Activated CD8-positive, alpha-beta T cell treated with anti-CD3 and anti-CD28 coated beads for 36 hours (primary cell): ENCODE measurements around the gene SOAT2. TPM values are rescaled to one million over a fixed set of nuclear protein-coding genes. Genes with fewer than 3 reads are reported as not detected.

Experiments
- ATAC-seq: fragments of 200-7000 bp; cut with Tn5 transposase; one replicate; pipeline ENCODE4 v1.10.0; 2021; ENCODE audit warnings: mild to moderate bottlenecking, moderate library complexity
- CTCF ChIA-PET: fragments of 350-600 bp; sonication (Branson Sonifier 250); formaldehyde crosslinking; loops from one replicate; lab custom pipeline; 2021; ENCODE audit warnings: antibody characterized with exemption; lab: Charles Lee
- POLR2A ChIA-PET: fragments of 350-600 bp; sonication (Branson Sonifier 250); formaldehyde crosslinking; loops from one replicate; lab custom pipeline; 2021; ENCODE audit warnings: antibody characterized with exemption; lab: Charles Lee
- DNase-seq: peaks from one replicate; pipeline ENCODE4 v3.0.0-alpha.2; 2020
- H3K27ac Mint-ChIP-seq: one replicate; pipeline ENCODE4 v1.8.0; 2021; ENCODE audit warnings: mild to moderate bottlenecking, mixed read lengths
- H3K27me3 Mint-ChIP-seq: one replicate; pipeline ENCODE4 v1.8.0; 2021; ENCODE audit warnings: mixed read lengths
- H3K36me3 Mint-ChIP-seq: one replicate; pipeline ENCODE4 v1.8.0; 2021; ENCODE audit warnings: low read depth, mixed read lengths
- H3K4me1 Mint-ChIP-seq: one replicate; pipeline ENCODE4 v1.8.0; 2021; ENCODE audit warnings: low read depth, mixed read lengths
- H3K4me3 Mint-ChIP-seq: one replicate; pipeline ENCODE4 v1.8.0; 2021; ENCODE audit warnings: mild to moderate bottlenecking, moderate library complexity, mixed read lengths
- H3K9me3 Mint-ChIP-seq: one replicate; pipeline ENCODE4 v1.8.0; 2021; ENCODE audit warnings: mixed read lengths
- intact Hi-C: fragments of 100-400 bp; cut with micrococcal nuclease; formaldehyde crosslinking; loops from one replicate; pipeline ENCODE4 v1.10.0; 2022
- total RNA-seq, 2 experiments: library from RNA; stranded (reverse); gene quantifications; one replicate each; pipeline ENCODE4 v1.2.3, GENCODE V29; 2021
- TF ChIP-seq, protein P1 (sequence below): fragments of 200-600 bp; IDR thresholded peaks from one replicate; pipeline ENCODE4 v1.8.0; 2022; ENCODE audit warnings: antibody characterized with exemption, mild to moderate bottlenecking

The SOAT2 gene, protein sequence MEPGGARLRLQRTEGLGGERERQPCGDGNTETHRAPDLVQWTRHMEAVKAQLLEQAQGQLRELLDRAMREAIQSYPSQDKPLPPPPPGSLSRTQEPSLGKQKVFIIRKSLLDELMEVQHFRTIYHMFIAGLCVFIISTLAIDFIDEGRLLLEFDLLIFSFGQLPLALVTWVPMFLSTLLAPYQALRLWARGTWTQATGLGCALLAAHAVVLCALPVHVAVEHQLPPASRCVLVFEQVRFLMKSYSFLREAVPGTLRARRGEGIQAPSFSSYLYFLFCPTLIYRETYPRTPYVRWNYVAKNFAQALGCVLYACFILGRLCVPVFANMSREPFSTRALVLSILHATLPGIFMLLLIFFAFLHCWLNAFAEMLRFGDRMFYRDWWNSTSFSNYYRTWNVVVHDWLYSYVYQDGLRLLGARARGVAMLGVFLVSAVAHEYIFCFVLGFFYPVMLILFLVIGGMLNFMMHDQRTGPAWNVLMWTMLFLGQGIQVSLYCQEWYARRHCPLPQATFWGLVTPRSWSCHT
- 1 to 10 TPM; 5.3 to 6.7 TPM for total RNA-seq

DNA sequence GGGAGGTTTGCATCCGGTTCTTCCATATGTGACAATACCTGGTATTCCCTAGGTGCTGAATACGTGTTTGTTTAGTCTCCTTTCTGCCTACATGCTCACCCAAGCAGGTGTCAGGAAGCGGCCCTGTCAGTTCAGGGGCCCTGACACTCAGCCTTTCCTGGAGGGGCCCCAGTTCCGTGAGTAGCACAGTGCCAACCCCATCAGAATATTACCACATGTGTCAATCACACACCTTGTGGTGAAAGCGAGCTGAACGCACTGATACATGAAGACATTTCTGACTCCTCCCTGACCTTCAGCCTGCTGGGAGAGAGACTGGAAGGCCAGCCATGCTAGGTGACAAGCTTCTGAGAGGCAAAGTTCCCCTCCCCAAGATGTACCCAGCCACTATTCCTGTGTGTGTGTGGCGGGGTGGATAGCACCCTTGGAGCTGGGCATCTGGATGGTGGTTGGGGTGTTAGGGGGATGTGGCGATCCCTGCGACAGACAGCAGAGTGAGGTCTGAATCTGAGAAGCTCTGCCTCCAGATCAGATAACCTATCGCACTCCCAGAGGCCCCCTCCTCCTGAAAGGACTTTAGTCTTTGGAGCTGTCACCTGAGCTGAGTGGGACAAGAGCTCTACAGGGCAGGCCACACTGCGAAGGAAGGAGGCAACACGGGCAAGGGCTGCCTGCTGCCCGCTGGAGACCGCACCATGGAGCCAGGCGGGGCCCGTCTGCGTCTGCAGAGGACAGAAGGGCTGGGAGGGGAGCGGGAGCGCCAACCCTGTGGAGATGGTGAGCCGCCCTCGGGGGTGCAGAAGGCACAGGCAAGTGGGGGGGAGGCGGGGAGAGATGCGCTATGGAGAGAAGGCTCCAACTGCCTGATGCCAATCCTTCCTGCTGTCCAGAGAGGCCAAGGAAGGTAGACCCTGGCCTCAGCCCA lies at the start of gene SOAT2:
Gene SOAT2, plus strand, starts transcription at position 604 of the 925 bp plus-strand sequence. Its CDS starts 92 bp downstream, at position 696.
- peak; percentile 89 for DNase-seq
- Mint-ChIP-seq H3K9me3 (no peaks in the 10 kb centered on the region), H3K4me3 (peak within 1 kb of the TSS; percentile 64)

DNA sequence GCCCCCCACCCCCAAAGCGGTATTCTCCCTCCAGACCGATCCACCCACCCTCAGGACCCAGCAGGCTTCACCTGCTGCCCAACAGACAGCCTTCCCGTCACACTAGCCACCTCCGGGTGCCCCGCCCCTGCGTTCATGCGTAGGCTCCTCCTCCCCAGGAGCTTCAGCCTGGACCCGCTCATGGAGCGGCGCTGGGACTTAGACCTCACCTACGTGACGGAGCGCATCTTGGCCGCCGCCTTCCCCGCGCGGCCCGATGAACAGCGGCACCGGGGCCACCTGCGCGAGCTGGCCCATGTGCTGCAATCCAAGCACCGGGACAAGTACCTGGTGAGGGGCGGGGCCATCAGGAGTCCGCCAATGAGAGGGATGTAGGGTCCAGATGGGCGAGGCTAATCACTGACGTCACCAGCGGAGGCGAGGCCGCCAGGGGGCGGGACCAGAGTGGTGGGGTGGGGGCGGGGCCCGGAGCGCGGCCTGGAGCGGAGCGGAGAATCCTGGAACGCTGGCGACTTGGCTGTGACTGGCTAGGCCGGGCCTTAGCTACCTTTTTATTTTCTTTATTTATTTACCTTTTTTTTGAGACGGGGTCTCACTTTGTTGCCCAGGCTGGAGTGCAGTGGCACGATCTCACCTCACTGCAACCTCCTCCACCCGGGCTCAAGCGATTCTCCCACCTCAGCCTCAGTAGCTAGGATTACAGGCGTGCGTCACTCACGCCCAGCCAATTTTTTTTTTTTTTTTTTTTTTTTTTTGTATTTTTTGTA lies 49.0 kb upstream of the SOAT2 start:
- peak overlapping the region; percentile 90 for H3K27ac Mint-ChIP-seq
- peak overlapping the region; percentile 91 for H3K4me3 Mint-ChIP-seq
- peaks cover 10% of the 10 kb centered on the region for H3K4me1 Mint-ChIP-seq
- ChIA-PET POLR2A (interaction anchor here (0.8 to 2.8 kb wide), 10 partner anchors 10 to 105 kb away, joined by 3 to 15 read pairs (median 3); partner anchors contain the start of gene SPRYD3), CTCF (interaction anchor here (0.6 to 7.5 kb wide), 19 partner anchors 8 to 325 kb away, joined by 3 to 93 read pairs (median 5); partner anchors contain the start of genes AAAS, EIF4B, IGFBP6 and SOAT2)
- DNase-seq (peak; percentile 97), ATAC-seq (peak; percentile 96)
- no peaks in the 10 kb centered on the region for H3K27me3 Mint-ChIP-seq
- intact Hi-C loops, result no loop called here
- no peaks in the 10 kb centered on the region for H3K36me3 Mint-ChIP-seq
- TF ChIP-seq, protein P1, sequence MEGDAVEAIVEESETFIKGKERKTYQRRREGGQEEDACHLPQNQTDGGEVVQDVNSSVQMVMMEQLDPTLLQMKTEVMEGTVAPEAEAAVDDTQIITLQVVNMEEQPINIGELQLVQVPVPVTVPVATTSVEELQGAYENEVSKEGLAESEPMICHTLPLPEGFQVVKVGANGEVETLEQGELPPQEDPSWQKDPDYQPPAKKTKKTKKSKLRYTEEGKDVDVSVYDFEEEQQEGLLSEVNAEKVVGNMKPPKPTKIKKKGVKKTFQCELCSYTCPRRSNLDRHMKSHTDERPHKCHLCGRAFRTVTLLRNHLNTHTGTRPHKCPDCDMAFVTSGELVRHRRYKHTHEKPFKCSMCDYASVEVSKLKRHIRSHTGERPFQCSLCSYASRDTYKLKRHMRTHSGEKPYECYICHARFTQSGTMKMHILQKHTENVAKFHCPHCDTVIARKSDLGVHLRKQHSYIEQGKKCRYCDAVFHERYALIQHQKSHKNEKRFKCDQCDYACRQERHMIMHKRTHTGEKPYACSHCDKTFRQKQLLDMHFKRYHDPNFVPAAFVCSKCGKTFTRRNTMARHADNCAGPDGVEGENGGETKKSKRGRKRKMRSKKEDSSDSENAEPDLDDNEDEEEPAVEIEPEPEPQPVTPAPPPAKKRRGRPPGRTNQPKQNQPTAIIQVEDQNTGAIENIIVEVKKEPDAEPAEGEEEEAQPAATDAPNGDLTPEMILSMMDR, result no peak
- no peaks in the 10 kb centered on the region for H3K9me3 Mint-ChIP-seq

More for the DNA sequence above, at the start of gene SOAT2:
- TF ChIP-seq, protein P1, result no peak
- Mint-ChIP-seq H3K4me1 (peaks cover 48% of the 10 kb centered on the region), H3K27ac (peak within 1 kb of the TSS; percentile 84), H3K27me3 (no peaks in the 10 kb centered on the region), H3K36me3 (no peaks in the 10 kb centered on the region)
- ChIA-PET POLR2A (interaction anchor here (0.7 to 2.4 kb wide), 16 partner anchors 9 to 242 kb away, joined by 3 to 11 read pairs (median 3); partner anchors contain the start of genes CSAD, ESPL1 and SPRYD3), CTCF (interaction anchor here (0.8 to 31.8 kb wide), 22 partner anchors 8 to 249 kb away, joined by 3 to 553 read pairs (median 8); partner anchors contain the start of genes AAAS, CSAD, ESPL1 and SPRYD3)
- intact Hi-C loops, result no loop called here
- peak; percentile 82 for ATAC-seq

DNA sequence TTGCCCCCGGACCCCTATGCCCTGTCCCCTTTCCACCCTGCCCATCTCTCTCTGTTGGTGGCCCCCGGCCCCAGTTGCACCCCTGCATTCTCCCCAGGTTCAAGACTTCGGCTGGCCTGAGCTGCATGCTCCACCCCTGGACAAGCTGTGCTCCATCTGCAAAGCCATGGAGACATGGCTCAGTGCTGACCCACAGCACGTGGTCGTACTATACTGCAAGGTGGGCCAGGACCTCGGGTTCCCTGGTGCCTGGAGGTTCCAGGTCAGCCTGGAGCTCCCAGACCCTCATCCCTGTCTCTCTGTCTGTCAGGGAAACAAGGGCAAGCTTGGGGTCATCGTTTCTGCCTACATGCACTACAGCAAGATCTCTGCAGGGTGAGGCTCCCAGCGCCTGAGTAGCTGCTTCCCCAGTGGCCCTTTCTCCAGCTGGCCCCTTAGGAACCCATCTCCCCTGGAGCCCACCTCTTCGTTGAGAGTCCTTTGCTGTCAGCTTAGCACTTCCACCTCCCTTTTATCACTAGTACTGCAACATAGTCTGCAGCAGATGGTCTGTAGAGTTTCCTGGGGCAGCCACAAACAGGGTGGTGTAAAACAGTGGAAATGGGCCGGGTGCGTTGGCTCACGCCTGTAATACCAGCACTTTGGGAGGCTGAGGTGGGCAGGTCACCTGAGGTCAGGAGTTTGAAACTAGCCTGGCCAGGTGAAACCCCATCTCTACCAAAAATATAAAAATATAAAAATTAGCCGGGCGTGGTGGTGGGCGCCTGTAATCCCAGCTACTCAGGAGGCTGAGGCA lies 47.6 kb upstream of the SOAT2 start:
- TF ChIP-seq, protein P1, result no peak
- ChIA-PET CTCF (interaction anchor here (1.1 to 7.5 kb wide), 6 partner anchors 10 to 171 kb away, joined by 4 to 93 read pairs (median 6); partner anchors contain the start of gene IGFBP6), POLR2A (interaction anchor here (0.9 to 2.8 kb wide), 7 partner anchors 8 to 43 kb away, joined by 3 to 15 read pairs (median 4); partner anchors contain the start of gene SPRYD3)
- Mint-ChIP-seq H3K4me1 (peaks cover 6% of the 10 kb centered on the region), H3K27me3 (no peaks in the 10 kb centered on the region), H3K9me3 (no peaks in the 10 kb centered on the region), H3K36me3 (no peaks in the 10 kb centered on the region), H3K27ac (no peak overlapping the region), H3K4me3 (no peak overlapping the region)
- intact Hi-C loops, result no loop called here
- no peak for ATAC-seq
- no peak for DNase-seq
